GM18907 (cell line): ENCODE measurements around the gene CAMTA1.

ENCODE experiments used
- ATAC-seq: cut with Tn5 transposase; IDR thresholded peaks from one replicate; pipeline ENCODE4 v1.9.1; 2021; ENCODE audit warnings: mild to moderate bottlenecking, moderate library complexity; ENCODE audit not compliant: unreplicated experiment

Gene CAMTA1

DNA sequence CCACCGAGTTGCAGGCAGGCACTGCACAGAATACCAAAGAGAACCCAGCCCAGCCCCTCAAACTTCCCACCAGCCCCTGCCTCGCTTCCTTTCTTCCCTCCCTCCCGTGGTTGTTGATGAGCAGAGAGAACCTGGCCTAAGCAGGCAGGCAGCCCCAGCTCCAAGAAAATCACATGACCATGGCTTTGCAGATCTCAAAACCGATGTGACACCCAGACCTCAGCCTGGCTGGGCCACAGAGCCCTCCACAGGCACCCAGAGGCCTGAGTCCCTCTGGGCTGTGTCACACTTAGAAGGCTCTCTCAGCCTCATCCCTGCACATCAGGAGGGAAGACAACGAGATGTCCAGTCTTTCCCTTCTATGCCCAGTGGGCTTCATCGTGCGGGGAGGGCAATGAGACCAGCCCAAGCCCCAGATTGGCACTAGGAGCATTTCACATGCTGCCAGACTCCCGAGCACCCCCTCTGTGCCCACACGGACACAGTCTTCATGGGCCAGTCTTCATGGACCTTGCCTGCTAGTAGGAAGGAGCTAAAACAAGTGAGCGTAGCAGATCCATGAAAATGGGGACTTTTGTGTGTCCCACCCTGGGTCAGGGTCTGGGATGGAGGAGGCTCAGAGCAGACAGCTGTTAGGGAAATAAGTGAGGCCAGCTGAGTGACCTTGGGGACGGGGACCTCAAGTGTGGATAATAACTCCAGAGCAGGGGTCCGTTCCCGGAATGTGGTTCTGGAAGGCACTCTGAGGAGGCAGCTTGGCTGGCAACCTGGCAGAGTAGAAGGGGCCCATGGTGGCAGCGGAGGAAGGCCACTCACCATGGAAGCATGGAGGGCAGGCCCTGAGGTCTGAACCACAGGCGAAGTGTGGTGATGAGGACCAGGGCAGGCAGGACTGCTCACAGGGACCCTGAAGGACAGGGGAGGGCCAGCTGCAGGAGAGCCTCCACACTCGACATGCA is 781.4 kb downstream of the CAMTA1 start:
- ATAC-seq = no peak

DNA sequence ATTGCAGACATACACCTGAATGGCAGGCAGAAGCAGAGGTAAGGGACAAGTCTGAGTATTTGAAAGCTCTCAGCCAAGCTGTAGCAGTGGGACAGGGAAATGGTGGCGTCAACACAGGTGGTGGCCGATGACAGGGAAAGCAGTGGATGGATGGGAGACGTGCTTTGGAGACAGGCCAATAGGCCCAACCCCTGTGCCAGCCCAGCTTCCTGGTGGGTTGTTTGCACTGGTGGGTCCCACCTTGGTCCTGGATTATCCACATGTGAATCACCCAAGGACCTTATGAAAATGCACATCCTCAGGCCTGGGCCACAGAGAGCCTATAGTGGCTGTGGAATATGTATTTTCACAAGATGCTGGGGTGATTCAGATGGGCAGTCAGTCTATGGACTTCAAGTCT is 782.1 kb downstream of the CAMTA1 start:
- no peak for ATAC-seq

DNA sequence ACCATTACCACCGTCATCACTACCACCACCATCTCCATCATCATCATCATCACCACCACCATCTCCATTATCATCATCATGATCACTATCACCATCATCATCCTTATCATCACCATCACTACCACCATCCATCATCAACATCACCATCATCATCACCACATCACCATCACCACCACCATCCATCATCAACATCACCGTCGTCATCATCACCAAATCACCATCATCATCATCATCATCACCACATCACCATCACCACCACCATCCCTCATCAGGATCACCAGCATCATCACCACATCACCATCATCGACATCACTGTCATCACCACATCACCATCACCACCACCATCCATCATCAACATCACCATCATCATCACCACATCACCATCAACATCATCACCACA is 782.8 kb downstream of the CAMTA1 start:
- no peak for ATAC-seq

DNA sequence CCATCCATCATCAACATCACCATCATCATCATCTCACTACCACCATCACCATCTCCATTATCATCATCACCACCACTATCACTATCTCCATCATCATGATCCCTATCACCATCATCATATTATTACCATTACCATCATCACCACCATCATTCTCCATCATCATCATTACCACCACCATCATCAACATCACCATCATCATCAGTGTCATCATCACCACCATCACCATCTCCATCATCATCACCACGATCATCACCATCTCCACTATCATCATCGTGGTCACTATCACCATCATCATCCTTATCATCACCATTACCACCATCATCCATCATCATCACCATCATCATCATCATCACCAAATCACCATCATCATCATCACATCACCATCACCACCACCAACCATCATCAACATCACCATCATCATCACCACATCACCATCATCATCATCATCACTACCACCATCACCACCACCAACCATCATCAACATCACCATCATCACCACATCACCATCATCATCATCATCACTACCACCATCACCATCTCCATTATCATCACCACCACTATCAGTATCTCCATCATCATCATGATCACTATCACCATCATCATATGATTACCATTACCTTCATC is 783.8 kb downstream of the CAMTA1 start:
- no peak for ATAC-seq

DNA sequence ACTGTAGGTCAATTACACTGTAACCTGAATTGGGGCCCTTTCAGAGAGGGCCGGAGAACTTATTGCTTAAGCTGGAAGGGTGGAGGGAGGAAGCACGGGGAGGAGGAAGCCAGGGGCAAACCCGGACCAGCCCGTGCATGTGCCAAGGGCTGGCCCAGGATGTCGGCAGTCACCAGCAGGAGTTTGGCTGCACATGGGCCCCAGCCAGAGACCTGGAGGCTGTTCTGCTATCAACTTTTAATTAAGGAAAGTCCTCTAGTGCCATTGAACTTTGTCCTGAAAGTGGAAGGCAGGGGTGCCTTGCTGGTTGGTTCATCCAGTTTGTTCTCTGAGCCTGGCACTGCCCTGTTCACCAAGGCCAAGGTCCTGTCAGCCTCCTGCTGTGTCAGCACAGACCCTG is 785.1 kb downstream of the CAMTA1 start:
- ATAC-seq = no peak

DNA sequence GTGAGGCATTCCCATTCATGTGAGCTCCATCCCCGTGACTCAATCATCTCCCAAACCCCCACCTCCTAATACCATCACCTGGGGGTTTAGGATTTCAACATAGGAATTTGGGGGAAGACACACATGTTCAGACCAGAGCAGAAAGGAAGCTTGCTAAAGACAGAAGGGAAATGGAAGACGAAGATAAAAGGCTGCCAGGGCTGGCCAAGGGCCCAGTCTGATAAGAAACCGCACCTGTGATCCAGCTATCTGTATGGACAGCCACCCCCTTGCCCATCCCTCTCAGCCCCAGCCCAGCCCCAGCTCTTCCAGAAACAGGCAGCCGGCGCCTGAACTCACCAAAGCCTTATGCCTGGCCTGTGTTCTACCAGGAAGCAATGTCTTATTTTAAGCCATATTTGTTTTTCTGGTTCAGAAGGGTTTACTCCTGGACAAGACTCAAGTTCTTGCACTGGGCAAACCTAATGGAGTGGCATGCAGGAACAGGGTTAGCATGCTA is 787.4 kb downstream of the CAMTA1 start:
- no peak for ATAC-seq

DNA sequence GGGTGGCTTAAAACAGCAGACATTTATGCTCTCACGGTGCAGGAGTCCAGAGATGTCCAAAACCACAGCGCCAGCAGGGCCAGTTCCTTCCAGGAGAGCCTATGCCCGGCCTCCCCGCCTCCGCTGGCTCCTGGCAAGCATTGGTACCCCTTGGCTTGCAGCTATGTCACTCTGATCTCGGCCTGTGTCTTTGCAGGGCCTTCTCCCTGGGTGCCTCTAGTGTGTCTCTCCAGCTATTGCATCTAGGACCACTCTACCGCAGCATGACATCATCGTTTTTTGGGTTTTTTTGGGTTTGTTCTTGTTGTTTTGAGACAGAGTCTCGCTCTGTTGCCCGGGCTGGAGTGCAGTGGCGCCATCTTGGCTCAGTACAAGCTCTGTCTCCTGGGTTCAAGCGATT is 788.2 kb downstream of the CAMTA1 start:
- no peak for ATAC-seq

DNA sequence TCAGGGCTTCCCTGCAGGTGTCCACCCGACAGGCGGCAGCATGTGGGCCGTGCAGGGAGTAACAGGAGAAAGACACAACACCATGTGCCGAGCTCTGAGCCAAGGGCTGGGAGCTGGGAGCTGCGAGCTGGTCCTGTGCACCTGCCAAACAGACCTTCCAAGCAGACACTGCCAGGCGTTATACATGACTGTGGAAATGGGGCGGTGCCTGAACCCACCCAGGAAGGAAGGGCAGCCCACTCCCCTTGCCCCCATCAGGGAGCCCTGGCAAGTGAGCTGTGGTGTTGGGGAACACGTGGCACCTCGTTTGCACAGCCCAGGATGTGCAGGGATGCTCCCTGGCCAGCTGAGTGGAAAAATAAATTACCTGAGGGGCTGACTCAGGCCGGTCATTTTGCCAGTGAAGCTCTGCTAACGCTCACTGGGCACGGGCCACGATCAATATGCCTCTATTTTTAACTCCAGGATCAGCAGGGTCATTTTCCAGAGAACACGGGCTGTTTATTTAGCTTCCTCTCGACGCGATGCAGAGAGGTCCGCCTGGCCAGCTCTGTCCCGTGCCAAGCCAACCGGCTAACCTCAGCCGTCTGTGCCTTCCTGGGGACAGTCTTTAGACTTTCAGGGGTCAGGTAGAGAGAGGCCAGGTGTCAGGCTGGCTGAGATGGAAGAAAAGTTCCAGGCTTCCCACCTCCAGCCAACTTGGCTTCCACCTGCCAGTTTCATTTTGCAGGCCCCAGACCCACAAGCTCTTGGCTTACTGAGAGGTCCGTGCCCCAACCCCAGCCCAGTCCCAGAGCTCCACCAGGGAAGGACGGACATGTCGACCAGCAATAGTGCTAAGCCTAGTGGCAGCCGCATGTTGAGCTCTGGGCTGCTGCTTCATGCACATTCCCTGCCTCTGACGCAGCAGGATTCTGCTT is 789.1 kb downstream of the CAMTA1 start:
- no peak for ATAC-seq

DNA sequence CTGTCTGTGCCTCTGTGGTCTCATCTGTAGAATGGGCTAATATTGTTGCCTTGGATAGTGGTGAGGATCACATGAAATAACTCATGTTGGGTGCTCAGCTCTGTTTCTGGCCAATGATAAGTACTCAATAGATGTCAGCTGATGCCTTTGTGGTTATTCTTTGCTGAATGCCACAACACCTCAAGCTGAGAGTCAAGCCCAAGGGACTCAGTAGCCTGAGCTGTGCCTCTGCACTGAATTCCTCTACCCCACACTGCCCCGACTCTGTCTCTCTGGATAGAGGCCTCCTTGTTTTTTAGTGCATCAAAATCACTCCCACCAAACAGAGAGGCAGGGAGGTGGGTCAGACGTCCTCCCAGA is 789.8 kb downstream of the CAMTA1 start:
- no peak for ATAC-seq

DNA sequence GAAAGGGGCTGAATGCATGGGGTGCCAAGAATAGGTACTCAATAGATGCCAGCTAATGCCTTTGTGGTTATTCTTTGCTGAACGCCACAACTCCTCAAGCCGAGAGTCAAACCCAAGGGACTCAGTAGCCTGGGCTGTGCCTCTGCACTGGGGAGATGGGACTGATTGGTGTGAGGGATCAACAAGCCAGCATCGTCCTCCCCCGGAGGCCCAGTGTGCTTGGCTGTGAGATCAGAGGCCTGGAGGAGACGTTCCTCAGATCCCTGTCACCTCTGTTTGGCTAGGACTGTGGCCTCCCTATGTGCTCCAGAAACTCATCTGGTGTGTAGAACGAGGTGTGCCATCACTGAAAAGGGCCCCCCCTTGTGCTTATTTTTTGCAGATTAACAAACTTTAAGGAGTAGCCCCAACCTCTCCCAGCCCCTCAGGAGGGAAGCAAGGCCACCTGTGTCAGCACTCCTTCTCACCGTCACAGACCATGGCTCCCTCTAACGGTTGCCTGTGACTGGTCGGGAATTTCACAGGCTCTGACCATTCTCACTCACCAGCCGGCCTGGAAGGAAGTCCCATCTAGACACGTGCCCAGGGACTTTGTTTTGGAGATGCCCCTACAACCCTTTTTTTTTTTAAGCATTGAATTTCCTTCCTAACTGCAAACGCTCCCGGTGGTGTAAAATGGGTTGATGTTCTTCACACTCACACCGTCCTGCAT is 791.8 kb downstream of the CAMTA1 start:
- no peak for ATAC-seq

DNA sequence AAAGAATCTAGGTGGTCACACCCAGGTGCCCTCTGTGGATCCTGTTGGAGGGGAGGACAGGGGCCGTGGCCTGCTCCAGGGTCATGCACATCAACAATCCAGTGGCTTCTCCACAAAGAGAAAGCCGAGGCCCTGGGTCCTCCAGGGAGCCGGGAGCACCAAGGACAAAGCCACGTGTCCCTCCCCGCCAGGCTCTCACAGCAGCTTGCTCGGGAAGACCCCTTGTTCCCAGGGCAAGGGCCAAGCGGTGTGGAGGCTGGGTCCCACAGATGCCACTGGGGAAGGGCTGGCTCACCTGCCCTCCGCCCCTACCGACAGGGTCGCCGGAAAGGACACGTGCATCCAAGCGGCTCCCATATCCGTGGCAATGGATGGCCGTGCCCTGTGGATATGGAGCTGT is 793.0 kb downstream of the CAMTA1 start:
- no peak for ATAC-seq

DNA sequence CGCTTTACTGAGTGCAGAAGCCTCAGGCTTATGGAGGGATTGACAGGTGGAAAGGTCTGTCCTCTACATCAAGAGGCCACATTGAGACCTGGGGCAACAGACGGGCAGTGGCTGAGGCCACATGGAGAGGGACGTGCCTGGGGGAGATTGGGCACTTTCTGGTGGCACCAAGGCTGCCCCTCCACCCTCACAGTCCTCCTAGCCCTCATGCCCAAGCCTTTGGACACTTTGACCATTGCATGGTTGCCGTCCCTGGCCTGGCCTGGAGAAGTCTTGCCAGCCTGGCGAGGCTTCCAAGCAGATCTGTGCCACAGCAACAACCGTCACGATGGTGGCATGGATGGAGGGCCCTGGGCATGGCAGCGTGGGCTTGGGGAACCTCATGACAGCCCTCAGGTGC is 793.8 kb downstream of the CAMTA1 start:
- ATAC-seq = no peak

DNA sequence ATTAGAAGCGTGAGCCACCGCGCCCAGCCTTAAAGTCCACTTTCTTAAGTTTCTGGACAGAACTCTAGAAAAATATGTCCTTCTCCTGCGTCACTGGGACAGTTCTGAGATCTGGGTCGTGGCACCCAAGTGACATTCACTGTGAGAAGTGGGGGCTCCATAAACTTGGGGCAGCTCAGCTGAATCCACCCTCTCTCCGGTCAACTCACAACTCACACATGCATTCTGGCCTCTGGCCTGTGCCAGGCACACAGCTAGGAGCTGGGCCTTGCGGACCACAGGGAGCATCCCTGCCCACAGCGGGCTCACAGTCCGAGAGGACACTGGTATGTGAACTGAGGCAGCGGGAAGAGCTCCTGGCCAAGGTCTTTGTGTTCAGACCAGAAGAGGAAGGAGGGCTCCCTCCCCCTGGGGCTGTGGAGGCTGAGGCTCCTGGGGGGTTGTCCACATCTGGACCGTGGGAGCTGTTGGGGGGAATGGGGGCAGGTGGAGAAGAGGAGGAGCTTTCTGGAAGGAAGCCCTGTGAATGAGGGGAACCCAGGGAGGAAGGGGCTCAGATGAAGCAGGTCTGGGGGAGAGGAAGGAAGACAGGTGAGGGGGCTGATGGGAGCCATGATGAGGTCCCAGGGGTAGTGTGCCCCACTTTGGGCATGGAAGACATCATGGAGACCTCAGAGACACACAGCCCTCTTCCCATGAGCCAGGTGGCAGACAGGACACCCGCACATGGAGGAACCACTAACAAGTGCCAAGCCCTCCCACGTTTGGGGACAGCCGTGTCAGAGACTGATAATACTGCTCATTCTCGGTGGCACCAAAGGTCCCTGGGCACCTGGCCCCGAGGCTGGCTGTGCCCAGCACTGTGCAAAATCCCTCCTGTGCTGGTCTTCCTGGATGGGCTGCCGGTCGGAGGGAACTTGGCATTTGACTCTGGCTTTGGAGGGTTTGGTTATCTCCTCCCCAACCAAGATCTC is 794.9 kb downstream of the CAMTA1 start:
- no peak for ATAC-seq

DNA sequence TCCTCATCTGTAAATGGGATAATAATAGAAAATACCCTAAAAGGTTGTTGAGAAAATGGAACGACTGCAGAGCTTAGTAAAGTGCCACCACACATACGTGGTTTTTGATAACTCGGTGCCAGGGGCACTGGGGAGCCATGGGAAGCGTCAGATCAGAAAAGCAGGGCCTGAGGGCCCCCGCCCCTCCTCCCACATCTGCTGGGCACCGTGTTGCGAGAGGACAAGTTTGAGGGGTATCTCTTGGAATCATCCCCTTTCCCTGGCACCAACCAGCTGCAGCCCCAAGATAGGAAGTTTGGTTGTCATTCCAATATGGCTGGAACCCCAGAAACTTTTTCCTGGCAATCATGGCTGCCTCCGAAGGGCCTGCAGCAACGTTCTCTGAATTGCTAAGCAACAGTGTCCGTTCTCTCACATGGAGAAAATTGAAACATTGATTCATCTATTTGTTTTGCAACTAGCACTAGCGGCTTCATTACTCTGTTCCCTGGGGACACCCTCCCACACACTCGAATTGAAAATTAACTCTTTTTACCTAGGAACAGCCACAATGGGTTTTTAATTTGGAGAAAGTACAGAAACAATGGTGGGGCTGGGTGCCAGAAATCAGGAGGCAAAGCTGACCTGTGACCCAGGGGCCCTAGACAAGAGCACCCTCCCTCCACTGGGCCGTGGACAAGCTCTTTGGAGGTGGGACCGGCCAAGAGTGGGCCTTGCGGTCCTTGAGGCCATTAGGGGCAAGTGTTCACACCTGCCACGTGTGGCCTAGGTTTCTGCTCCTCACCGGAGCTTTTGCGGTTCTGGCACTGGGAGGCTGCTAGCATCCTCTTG is 795.9 kb downstream of the CAMTA1 start:
- no peak for ATAC-seq

DNA sequence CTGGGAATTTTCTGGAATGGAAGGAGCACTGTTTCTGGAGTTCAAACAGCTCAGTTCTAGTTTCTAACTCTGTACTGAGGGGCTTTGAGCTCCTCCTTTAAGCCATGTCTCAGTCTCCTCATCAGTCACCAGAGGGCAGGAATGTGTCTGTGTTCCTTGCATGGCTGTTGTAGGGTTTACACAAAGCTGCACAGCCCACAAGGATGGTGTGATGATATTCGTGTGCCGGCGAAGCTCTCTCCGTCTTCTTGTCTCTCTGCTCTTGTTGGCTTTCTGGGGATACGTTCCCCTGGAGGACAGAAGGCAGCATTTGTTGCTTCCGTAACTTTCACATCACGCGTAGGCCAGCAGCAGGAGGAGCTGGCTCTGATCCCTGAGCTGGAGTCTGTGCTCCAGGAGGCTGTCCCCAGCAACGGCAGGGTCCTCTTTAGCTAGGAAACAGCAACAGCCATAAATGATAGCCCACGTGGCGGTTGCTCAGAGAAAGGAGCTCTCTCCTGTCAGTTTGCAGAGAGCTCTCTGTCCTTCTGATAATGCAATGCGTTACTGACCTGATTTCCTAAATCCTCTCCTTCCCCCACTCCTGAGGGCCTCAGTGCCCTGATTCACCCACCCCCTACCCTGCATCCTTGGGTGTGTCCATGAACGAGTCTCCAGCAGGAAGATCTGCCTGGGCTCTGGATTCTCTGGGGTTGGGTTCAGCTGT is 796.7 kb downstream of the CAMTA1 start:
- no peak for ATAC-seq

DNA sequence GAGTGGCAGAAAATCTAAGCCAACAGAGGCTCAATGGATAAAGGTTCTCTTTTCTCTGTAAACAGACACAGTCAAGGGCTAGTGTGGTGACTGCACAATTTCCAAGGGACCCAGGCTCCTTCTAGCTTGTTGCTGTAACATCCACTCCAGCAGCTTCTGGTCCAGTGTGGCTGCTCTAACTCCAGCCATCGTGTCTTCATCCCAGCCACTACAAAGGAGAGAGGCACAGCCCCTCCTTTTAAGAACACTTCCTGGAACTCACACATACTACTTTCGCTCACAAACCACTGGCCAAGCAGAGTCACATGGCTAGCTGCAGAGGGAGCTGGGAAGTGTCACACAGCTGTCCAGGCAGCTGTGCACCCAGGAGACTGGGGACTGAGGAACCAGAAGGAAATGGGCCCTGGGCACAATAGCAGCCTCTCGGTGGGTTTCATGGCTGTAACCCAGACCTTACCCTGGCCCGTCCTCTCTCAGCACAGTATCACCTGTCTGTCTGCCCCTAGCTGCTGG is 797.3 kb downstream of the CAMTA1 start:
- ATAC-seq = no peak

DNA sequence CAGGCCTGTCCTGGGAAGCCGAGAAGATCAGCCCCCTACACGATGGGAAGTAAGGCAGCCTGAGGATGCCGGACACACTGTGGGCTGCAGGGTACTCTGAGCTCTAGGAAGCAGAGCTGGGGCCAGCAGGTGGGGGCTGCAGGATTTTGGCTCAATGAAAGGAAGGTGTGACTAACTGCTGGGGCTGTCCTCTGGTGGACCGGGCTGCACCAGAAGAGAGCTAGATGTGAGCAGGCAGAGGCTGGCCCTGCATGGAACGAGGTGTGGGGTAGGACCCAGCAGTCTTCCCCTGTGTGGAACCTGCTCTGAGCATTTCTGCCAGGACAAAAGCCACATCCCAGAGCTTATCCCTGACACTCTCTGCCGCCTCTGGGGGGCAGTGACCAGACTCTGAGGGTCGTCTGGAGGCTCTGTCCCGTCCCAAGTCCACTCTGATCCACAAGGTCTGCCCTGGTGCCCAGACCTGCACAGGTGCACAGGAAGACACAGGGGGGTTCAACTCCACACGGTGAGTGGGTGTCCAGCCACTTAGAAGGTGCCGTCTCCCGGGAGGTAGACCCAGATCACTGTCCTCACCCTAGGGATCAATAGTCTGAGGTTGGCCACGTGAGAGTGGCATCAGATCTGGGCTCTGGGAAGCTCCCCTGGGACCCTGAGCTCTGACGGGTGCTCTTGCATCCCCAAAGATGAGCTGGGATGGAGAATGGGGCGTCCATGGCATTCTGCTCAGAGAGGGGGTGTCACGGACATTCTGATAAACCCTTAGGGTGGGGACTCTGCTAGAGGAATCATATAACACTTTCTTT is 798.2 kb downstream of the CAMTA1 start:
- no peak for ATAC-seq
